ENCODE results near the gene TLCD2. TPM values are rescaled to one million over a fixed set of nuclear protein-coding genes. Genes with fewer than 3 reads are reported as not detected.

TLCD2 gene
- total and polyA plus RNA-seq, 2 of the 13 experiments (the other 11 are each of a cell fraction or from before 2014, with no cell fraction given), result 0.90 to 1.1 TPM

- peak; percentile 46; the same call in 1 of the 2 replicates for TF ChIP-seq ZNF709 (CRISPR knock-in tag; IDR thresholded peaks at IDR 0.05)
- TF ChIP-seq ZNF556 (CRISPR knock-in tag; IDR thresholded peaks at IDR 0.05; ENCODE audit: borderline replicate concordance), result peak; percentile 75; the same call in 1 of the 2 replicates
- no peak for TF ChIP-seq WIZ (CRISPR knock-in tag; IDR thresholded peaks at IDR 0.05)
- no peak for TF ChIP-seq ZNF468 (CRISPR knock-in tag; IDR thresholded peaks at IDR 0.05)
- peak; percentile 76 for TF ChIP-seq GATAD1 (CRISPR knock-in tag; IDR thresholded peaks at IDR 0.05)
- peak; percentile 35; the same call in 1 of the 2 replicates for TF ChIP-seq ZFP82 (CRISPR knock-in tag; IDR thresholded peaks at IDR 0.05; ENCODE audit: borderline replicate concordance)
- TF ChIP-seq FOXO1 (CRISPR knock-in tag; IDR thresholded peaks at IDR 0.05), result peak; percentile 100
- peak; percentile 59 for TF ChIP-seq ZSCAN31 (CRISPR knock-in tag; IDR thresholded peaks at IDR 0.05; ENCODE audit: low read depth)
- TF ChIP-seq JARID2 (CRISPR knock-in tag; IDR thresholded peaks at IDR 0.05; ENCODE audit: insufficient replicate concordance), result no peak
- TF ChIP-seq ZNF12 (CRISPR knock-in tag; IDR thresholded peaks at IDR 0.05), result no peak
- TF ChIP-seq ZNF569 (CRISPR knock-in tag; IDR thresholded peaks at IDR 0.05; ENCODE audit: borderline replicate concordance), result no peak
- TF ChIP-seq ZBTB38 (CRISPR knock-in tag; IDR thresholded peaks at IDR 0.05), result peak; percentile 87
- TF ChIP-seq ZNF550 (CRISPR knock-in tag; IDR thresholded peaks at IDR 0.05; ENCODE audit: borderline replicate concordance), result peak; percentile 74; the same call in 1 of the 2 replicates
- no peak for TF ChIP-seq ZNF512B (CRISPR knock-in tag; IDR thresholded peaks at IDR 0.05; ENCODE audit: borderline replicate concordance)
- peak; percentile 96 for TF ChIP-seq HIC2 (CRISPR knock-in tag; IDR thresholded peaks at IDR 0.05; ENCODE audit: low read depth)
- TF ChIP-seq ZNF776 (CRISPR knock-in tag; IDR thresholded peaks at IDR 0.05), result no peak
- TF ChIP-seq ATRX (CRISPR knock-in tag; IDR thresholded peaks at IDR 0.05; ENCODE audit: borderline replicate concordance), result no peak
- no peak for TF ChIP-seq HNRNPH1 (optimal IDR thresholded peaks at IDR 0.05; ENCODE audit: low read depth, low read length)
- TF ChIP-seq ZNF138 (CRISPR knock-in tag; IDR thresholded peaks at IDR 0.05; ENCODE audit: low read depth), result no peak
- TF ChIP-seq HNF4G (IDR thresholded peaks at IDR 0.05; ENCODE audit: borderline replicate concordance, low read depth, low read length), result peak; percentile 99
- TF ChIP-seq HNF4G (CRISPR knock-in tag; IDR thresholded peaks at IDR 0.05; ENCODE audit: borderline replicate concordance, low read depth), result peak; percentile 94; the same call in 1 of the 2 replicates
- peak; percentile 87 for TF ChIP-seq ZMYM2 (CRISPR knock-in tag; IDR thresholded peaks at IDR 0.05)
- TF ChIP-seq PHF8 (CRISPR knock-in tag; IDR thresholded peaks at IDR 0.05), result peak; percentile 33; the same call in 1 of the 2 replicates
- TF ChIP-seq DDIT3 (CRISPR knock-in tag; IDR thresholded peaks at IDR 0.05), result no peak
- TF ChIP-seq ZNF431 (CRISPR knock-in tag; IDR thresholded peaks at IDR 0.05; ENCODE audit: borderline replicate concordance, low read depth), result no peak
- TF ChIP-seq SMC3 (IDR thresholded peaks at IDR 0.05; ENCODE audit: low read length), result peak; percentile 19; the same call in 1 of the 2 replicates
Observed at GRCh38 chr17:1736348-1737281, 26.4 kb upstream of the TLCD2 start (continued).

Measured in HepG2 (cell line).